ENCODE data around the gene SLIT3.

GRCh38 chr5:169256191-169256590 is 44.7 kb downstream of the SLIT3 start:
- TF ChIP-seq CTCF (IDR thresholded peaks at IDR 0.05) (no peak), EZH2 (IDR thresholded peaks at IDR 0.05) (no peak)
